PC-9 (cell line): ENCODE data around the gene PLVAP. TPM values are rescaled to one million over a fixed set of nuclear protein-coding genes. Genes with fewer than 3 reads are reported as not detected.

ENCODE experiments used
- BruUV-seq: library from RNA; stranded (reverse); fragments of 400-500 nt; replicated peaks from 2 replicates; lab custom pipeline; 2021; lab: Mats Ljungman, UMichigan
- CTCF ChIA-PET: fragments of 300-600 bp; sonication (Branson Sonifier 250); formaldehyde crosslinking; loops from one replicate; lab custom pipeline; 2022; ENCODE audit warnings: antibody characterized with exemption; lab: Charles Lee
- POLR2A ChIA-PET: fragments of 300-600 bp; sonication (Branson Sonifier 250); formaldehyde crosslinking; loops from one replicate; lab custom pipeline; 2022; ENCODE audit warnings: antibody characterized with exemption; ENCODE audit not compliant: unreplicated experiment; lab: Charles Lee
- DNase-seq, 2 experiments: peaks; one replicate each; pipeline versions ENCODE4 v3.0.0 to v3.0.0-alpha.2; 2015 to 2022; ENCODE audit warnings: mixed read lengths in 1 of 2
- H2AFZ ChIP-seq: fragments of 200-600 bp; sonication (generic); 2 replicates; pipeline ENCODE4 v1.8.1; 2017; ENCODE audit warnings: antibody characterized with exemption
- H3F3A ChIP-seq: fragments of 200-600 bp; sonication (generic); 2 replicates; pipeline ENCODE4 v1.8.1; 2017; ENCODE audit warnings: antibody characterized with exemption, mild to moderate bottlenecking, low read depth; ENCODE audit not compliant: insufficient read depth
- H3K27ac ChIP-seq: fragments of 200-600 bp; sonication (generic); 2 replicates; pipeline ENCODE4 v1.6.1; 2016; ENCODE audit warnings: mixed run types
- H3K27me3 ChIP-seq: fragments of 200-600 bp; sonication (generic); 2 replicates; pipeline ENCODE4 v1.6.1; 2016; ENCODE audit warnings: low read depth, mixed run types; ENCODE audit not compliant: insufficient read depth
- H3K36me3 ChIP-seq: fragments of 200-600 bp; sonication (generic); 2 replicates; pipeline ENCODE4 v1.6.1; 2016; ENCODE audit warnings: low read depth, mixed run types
- H3K4me1 ChIP-seq: fragments of 200-600 bp; sonication (generic); replicated peaks from 2 replicates; pipeline ENCODE4 v1.6.1; 2016; ENCODE audit warnings: mixed run types; ENCODE audit not compliant: insufficient read depth
- H3K4me2 ChIP-seq: fragments of 200-600 bp; sonication (generic); 2 replicates; pipeline ENCODE4 v1.6.1; 2017; ENCODE audit warnings: mixed run types
- H3K4me3 ChIP-seq: fragments of 200-600 bp; sonication (generic); 2 replicates; pipeline ENCODE4 v1.6.1; 2016; ENCODE audit warnings: mixed run types
- H3K79me2 ChIP-seq: fragments of 200-600 bp; sonication (generic); 2 replicates; pipeline ENCODE4 v1.6.1; 2017; ENCODE audit warnings: low read depth, mixed run types
- H3K9me2 ChIP-seq: fragments of 200-600 bp; sonication (generic); 2 replicates; pipeline ENCODE4 v1.8.1; 2017; ENCODE audit warnings: mild to moderate bottlenecking; ENCODE audit not compliant: insufficient read depth
- H3K9me3 ChIP-seq: fragments of 200-600 bp; sonication (generic); 2 replicates; pipeline ENCODE4 v1.8.1; 2016; ENCODE audit warnings: low read depth; ENCODE audit not compliant: insufficient read depth
- H4K20me1 ChIP-seq: fragments of 200-600 bp; sonication (generic); 2 replicates; pipeline ENCODE4 v1.8.1; 2017; ENCODE audit not compliant: insufficient read depth
- EZH2 ChIP-seq: fragments of 200-600 bp; sonication (generic); IDR thresholded peaks from 2 replicates; pipeline ENCODE4 v1.8.0; 2017; ENCODE audit warnings: antibody characterized with exemption, low read depth
- intact Hi-C: fragments of 100-400 bp; cut with micrococcal nuclease; formaldehyde crosslinking; loops from one replicate; pipeline ENCODE4 v1.10.0; 2022; ENCODE audit not compliant: unreplicated experiment
- total RNA-seq: library from RNA; stranded (reverse); gene quantifications from 2 replicates; pipeline ENCODE4 v1.2.3, GENCODE V29; 2021
- TF ChIP-seq, protein P1 (sequence below): fragments of 200-600 bp; sonication (generic); conservative IDR thresholded peaks from 2 replicates; pipeline ENCODE4 v1.6.1; 2017; ENCODE audit warnings: mixed run types, antibody characterized with exemption, mild to moderate bottlenecking, moderate library complexity

The PLVAP gene
- total RNA-seq, 1 experiment from 2014 or later, result not detected

DNA sequence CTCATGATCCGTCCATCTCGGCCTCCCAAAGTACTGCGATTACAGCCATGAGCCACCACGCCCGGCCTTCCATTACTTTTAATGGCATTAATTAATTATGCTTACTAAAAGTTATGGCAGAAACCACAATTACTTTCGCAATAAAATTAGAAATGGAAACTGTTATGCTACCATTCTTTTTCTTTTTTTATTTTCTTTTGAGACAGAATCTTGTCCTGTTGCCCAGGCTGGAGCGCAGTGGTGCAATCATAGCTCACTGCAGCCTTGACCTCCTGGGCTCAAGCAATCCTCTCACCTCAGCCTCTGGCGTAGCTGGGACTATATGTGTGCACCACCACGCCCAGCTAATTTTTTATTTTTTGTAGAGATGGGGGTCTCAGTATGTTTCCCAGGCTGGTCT, 32.8 kb upstream of the PLVAP start:
- H3K9me3 ChIP-seq, result no peaks in the 10 kb centered on the region
- H3K27ac ChIP-seq, result no peak overlapping the region
- H3K27me3 ChIP-seq, result no peaks in the 10 kb centered on the region
- H3K4me2 ChIP-seq, result no peak overlapping the region
- POLR2A ChIA-PET, result no interaction called here
- no peaks in the 10 kb centered on the region for H3K9me2 ChIP-seq
- no peaks in the 10 kb centered on the region for H4K20me1 ChIP-seq
- TF ChIP-seq, protein P1, sequence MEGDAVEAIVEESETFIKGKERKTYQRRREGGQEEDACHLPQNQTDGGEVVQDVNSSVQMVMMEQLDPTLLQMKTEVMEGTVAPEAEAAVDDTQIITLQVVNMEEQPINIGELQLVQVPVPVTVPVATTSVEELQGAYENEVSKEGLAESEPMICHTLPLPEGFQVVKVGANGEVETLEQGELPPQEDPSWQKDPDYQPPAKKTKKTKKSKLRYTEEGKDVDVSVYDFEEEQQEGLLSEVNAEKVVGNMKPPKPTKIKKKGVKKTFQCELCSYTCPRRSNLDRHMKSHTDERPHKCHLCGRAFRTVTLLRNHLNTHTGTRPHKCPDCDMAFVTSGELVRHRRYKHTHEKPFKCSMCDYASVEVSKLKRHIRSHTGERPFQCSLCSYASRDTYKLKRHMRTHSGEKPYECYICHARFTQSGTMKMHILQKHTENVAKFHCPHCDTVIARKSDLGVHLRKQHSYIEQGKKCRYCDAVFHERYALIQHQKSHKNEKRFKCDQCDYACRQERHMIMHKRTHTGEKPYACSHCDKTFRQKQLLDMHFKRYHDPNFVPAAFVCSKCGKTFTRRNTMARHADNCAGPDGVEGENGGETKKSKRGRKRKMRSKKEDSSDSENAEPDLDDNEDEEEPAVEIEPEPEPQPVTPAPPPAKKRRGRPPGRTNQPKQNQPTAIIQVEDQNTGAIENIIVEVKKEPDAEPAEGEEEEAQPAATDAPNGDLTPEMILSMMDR, result no peak
- no peak for TF ChIP-seq EZH2
- CTCF ChIA-PET, result interaction anchor here (0.6 kb wide), 1 partner anchor 18 kb away, joined by 3 read pairs; no protein-coding TSS in a partner anchor
- H3K4me1 ChIP-seq, result no peaks in the 10 kb centered on the region; the same call in none of the 2 replicates
- H3K79me2 ChIP-seq, result no peaks in the 10 kb centered on the region
- BruUV-seq, result no TSS peak
- H3F3A ChIP-seq, result peaks cover 5% of the 10 kb centered on the region; the same call in 1 of the 2 replicates
- intact Hi-C loops, result no loop called here
- no peak overlapping the region for H3K4me3 ChIP-seq
- DNase-seq, result no peak
- H3K36me3 ChIP-seq, result no peaks in the 10 kb centered on the region
- no peak overlapping the region for H2AFZ ChIP-seq

- no peak for DNase-seq
- Histone ChIP-seq H3F3A (peaks cover 5% of the 10 kb centered on the region; the same call in 1 of the 2 replicates), H3K9me2 (no peaks in the 10 kb centered on the region), H3K27me3 (no peaks in the 10 kb centered on the region), H2AFZ (no peak overlapping the region), H3K9me3 (no peaks in the 10 kb centered on the region), H3K4me3 (no peak overlapping the region), H3K4me2 (0 out of 2 replicates have a peak overlapping the region, but pooled peaks have one; percentile 2), H3K4me1 (no peaks in the 10 kb centered on the region; the same call in none of the 2 replicates), H3K27ac (no peak overlapping the region), H3K79me2 (no peaks in the 10 kb centered on the region), H3K36me3 (no peaks in the 10 kb centered on the region), H4K20me1 (no peaks in the 10 kb centered on the region)
- CTCF ChIA-PET, result no interaction called here
- POLR2A ChIA-PET, result no interaction called here
- TF ChIP-seq EZH2, result no peak
- TF ChIP-seq, protein P1, result no peak
- BruUV-seq, result no TSS peak
- intact Hi-C loops, result no loop called here
Observed at GRCh38 chr19:17406887-17407196, 29.7 kb upstream of the PLVAP start.

DNA sequence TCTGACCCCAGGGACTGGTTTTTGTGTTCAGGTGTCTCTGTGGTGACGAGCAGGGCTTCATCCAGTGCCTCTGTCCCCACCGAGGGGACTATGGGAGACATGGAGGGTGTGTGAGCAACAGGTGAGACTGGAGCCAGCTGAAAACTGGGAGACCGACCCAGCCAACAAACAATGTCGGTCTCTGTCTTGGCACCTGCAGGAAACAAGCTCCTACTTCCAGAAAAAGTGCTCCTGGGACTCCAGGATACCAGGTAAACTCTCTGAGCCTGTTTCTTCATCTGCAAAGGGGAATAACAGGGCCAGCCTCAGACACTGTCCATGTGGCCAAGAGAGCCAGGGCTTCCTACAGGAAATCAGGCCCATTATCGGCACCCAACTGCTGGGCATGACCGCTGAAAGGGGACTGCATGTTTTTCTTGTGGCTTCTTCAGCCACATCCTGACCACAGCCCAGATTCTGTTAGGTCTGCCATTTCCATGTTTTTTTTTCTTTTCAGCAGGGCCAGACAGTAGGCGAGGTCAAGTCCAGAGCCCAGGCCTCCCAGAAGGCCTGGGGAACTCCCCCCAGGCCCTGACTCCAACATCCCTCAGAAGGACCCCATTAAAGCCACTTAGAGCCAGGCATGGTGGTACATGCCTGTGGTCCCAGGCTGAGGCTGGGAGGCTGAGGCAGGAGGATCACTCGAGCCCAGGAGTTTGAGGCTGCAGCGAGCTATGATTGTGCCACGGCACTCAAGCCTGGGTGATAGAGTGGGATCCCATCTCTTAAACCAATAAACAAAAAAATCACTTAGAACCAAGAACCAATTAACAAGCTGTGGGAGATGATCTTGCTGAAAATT, 29.1 kb upstream of the PLVAP start:
- no peak overlapping the region for H3K27ac ChIP-seq

More for the DNA sequence above, 29.1 kb upstream of the PLVAP start:
- no peaks in the 10 kb centered on the region; the same call in none of the 2 replicates for H3K4me1 ChIP-seq
- H4K20me1 ChIP-seq, result no peaks in the 10 kb centered on the region
- DNase-seq, result no peak
- no peaks in the 10 kb centered on the region for H3K79me2 ChIP-seq
- intact Hi-C loops, result no loop called here
- H3K4me2 ChIP-seq, result no peak overlapping the region
- no peaks in the 10 kb centered on the region for H3K36me3 ChIP-seq
- H3K9me2 ChIP-seq, result no peaks in the 10 kb centered on the region
- H3K4me3 ChIP-seq, result no peak overlapping the region
- H3K27me3 ChIP-seq, result no peaks in the 10 kb centered on the region
- POLR2A ChIA-PET, result no interaction called here
- BruUV-seq, result TSS peak; percentile 65
- H2AFZ ChIP-seq, result no peak overlapping the region
- H3F3A ChIP-seq, result peaks cover 5% of the 10 kb centered on the region; the same call in 1 of the 2 replicates
- TF ChIP-seq, protein P1, result no peak
- TF ChIP-seq EZH2, result no peak
- H3K9me3 ChIP-seq, result no peaks in the 10 kb centered on the region
- CTCF ChIA-PET, result no interaction called here
